Measurements from ENCODE around the gene BMAL2.

Gene BMAL2

DNA sequence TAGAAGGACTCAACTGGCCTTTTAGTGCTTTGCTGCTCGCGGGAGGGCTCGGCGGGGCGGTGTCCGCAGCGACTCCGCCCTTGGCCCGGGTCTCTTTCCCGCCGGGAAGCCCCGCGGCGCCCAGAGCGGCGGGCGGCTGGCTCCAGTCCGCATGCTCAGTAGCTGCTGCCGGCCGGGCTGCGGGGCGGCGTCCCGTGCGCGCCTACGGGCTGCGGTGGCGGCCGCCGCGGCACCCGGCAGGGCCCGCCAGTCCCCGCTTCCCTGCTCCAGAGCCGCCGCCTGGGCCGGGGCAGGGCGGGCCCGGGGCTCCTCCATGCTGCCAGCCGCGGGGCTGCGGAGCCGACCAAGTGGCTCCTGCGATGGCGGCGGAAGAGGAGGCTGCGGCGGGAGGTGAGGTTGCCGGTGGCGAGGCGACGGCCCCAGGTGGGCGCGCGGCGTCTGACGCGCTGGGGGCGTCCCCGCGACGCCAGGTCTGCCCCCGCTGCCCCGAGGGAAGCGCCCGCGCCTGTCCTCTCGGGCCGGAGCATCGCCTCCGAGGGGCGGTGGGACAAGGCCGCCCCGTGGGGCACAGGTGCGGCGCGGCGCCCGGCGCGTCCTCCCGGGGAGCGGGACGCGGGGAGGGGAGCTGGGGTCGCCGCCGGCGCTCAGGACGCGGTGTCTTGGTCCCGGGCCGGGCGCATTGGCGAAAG, at the start of gene BMAL2:
Gene BMAL2, plus strand, starts transcription at position 123 of the 689 bp plus-strand sequence. Its CDS starts 237 bp downstream, at position 360.
- peak; percentile 63 for DNase-seq

- DNase-seq: no peak
Measured at GRCh38 chr12:27284021-27284420, 48.6 kb upstream of the BMAL2 start.

GRCh38 chr12:27284751-27285150, 47.9 kb upstream of the BMAL2 start:
- peak; percentile 63 for DNase-seq

DNA sequence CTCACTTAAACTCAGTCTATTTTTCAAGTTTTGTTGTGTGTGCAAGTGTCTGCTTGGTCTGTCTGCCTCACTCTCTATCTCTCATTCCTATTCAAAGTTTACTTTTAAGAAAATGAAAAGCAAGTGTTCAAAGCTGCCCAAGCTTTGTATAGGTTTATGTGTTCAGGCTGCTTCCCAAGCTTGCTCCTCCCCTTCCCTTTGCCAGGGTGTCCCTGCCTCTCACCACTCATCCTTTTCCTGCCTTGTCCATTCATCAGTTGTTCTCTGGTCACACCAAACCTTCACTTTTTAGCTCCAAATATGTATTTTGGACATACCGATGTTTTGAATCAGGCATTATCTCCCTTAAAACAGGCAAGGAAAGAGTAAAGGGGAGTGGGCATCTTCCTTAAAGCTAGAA, 47.2 kb upstream of the BMAL2 start:
- peak; percentile 24 for DNase-seq

- no peak for DNase-seq
Measured at GRCh38 chr12:27289414-27289813, 43.2 kb upstream of the BMAL2 start.

DNA sequence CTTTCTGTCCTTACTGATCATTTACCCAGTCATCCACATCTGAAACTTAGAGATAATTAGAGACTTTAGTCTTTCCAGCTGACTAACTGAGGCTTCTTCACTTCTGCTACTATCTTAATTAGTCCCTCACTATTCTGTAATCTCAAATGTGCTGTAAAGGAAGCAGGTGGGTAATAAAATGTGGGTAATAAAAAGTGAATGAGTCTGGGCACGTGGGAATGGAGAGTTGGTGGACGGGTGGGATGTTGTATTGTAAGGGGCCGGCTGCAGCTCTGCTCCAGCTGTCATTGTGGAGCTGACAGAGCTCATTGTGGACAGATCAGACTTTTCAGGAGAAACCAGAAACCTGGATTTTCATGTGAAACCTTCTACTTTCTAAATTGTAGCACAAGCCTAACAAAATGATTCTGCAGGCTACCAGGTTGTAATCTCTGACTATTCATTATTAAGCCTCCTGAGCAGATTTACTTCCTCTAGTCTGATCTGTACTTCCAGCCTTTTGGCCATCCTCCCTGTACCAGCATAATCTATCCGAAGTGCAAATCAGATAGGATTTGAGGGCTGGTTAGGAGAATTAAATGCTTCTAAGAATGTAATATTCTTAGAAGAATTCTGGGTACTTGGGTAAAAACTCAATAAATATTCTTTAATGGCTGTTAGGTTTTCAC, 42.0 kb upstream of the BMAL2 start:
- no peak for DNase-seq

DNA sequence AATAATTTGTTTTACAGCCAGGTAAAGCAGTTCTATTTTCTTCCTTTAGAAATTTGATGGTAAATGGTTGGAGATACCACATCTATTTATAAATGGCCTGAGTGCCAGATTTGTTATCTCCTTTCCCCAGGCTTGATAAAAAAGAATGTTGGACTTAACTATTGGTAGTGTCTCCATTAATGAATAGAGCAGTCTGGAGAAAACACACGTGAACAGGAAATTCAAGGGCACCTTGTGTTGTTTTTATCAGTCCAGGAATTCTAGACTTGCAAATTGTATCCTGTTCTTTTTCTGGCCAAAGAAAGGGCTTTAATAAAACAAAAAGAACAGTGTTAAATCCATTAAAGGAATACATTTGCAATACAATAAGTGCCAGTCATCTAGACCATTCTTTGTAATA, 40.8 kb upstream of the BMAL2 start:
- DNase-seq: no peak

- no peak for DNase-seq
Measured at GRCh38 chr12:27292718-27293117, 39.9 kb upstream of the BMAL2 start.

GRCh38 chr12:27293463-27293862, 39.2 kb upstream of the BMAL2 start:
- DNase-seq: no peak

- DNase-seq: no peak
Measured at GRCh38 chr12:27296674-27297073, 36.0 kb upstream of the BMAL2 start.

GRCh38 chr12:27297566-27297965, 35.1 kb upstream of the BMAL2 start:
- no peak for DNase-seq

- no peak for DNase-seq
Measured at GRCh38 chr12:27299102-27299501, 33.5 kb upstream of the BMAL2 start.

DNA sequence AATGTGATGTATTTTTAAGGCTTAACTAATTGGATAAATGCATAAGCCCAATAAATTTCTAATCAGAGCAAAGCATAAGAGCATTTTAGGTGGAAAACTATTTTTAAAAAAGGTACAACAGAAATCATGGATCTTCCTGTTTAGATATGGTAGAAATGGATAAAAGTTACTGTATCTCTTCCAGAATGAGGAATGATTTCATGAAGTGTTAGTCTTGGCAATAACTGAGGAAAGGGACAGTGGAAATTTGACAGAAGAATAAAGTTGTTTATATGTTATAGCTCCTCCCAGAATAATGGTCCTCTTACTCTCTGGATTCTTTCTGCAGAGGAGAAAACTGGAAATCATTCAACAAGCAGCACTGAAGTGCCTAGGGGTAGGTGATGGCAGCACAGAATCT, 32.4 kb upstream of the BMAL2 start:
- no peak for DNase-seq

DNA sequence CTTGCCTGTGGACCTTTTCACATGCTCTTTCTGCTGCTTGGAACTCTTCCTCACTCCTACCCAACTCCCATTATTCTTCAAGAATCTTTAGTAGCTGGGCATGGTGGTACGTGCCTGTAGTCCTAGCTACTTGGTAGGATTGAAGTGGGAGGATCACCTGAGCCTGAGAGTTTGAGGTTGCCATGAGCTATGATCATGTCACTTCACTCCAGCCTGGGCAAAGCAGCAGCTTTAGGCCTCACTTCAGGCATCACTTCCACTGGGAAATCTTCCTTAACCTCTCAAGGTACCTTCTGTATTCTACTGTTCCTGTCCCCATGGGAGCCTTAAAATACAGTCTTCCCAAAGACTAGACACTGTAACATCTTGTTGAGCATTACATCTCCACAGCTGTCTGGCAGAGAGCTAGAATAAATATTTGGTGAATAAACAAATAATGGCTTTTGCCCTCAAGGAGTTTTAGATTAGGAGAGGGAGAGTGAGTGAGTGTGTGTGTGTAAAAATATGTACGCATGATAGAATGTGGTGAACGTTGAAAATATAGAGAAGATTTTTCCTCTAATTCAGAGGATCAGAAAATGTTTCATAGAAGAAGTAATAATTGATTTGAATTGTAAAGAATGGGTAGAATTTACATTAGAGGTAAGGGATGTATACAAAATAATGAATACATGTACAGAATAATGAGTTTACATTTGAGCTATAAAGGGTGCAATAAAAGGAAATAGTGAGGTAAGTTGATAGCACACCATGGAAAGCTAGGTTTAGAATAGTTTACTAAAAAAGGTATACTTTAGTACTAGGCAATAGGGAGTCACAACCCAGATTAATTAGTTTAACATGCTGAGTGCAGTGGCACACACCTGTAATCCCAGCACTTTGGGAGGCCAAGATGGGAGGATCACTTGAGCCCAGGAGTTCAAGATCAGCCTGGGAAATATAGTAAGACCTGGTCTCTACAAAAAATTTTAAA, 29.2 kb upstream of the BMAL2 start:
- no peak for DNase-seq

- DNase-seq: no peak
Measured at GRCh38 chr12:27304856-27305255, 27.8 kb upstream of the BMAL2 start.

DNA sequence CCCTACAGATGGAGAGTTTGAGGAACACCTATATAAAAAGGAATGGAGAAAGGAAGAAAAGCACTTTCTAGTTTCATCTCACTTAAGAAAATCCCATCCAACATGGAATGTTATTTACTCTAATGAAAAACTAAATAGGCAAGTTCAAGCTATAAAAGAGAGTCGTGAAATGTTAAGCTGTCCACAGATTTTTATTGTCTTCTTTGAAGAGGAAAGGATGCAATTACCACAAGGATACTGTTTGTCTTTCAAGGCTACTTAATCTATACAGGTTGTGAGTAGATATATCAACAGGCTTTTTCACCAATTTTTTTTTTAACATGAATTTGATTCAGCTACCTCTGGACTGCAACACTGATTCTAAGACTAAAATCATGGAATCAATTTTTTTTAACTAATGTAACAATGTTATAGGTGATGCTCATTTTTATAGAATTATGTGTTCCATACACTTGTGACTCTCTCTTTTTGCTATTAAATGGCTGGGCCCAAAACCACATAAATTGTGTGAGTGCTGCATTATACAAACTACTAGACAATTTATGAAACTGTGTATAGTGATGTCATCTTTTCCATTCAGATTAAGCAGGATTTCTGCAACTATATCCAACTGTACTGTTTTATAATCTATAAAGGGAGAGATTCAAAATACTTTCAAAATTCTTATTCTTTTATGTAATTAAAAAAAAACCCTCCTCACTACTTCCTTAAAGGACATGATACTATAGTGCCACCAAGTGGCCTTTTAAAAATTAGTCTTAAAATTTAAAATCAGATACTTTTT, 26.8 kb upstream of the BMAL2 start:
- peak; percentile 36 for DNase-seq

DNA sequence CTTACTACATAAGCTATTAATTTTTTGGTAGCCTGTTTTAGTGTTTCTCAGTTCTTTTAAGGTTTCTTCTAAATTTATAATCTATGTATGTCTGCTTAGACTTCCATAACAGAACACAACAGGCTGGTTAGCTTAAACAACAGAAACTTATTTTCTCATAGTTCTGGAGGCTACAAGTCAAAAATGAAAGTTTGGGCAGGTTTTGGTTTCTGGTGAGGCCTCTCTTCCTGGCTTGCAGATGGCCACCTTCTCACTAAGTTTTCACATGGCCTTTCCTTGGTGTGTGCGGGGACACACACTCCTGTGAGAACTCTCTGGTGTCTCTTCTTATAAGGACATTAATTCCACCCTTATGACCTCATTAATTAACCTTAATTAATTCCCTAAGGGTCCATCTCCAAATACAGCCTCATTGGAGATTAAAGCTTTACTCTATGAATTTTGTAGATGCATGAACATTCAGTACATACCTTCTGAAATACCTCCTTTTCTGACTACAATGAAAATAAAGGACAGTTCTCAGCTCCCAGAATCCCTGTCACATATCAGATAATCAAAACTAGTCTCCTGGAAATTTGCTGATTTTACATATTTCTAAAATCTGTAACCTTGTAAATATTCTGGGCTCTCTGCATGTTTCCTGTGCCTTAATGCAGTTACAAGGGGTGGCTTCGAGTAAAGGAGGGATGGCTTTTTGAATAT, 23.2 kb upstream of the BMAL2 start:
- no peak for DNase-seq

GRCh38 chr12:27309995-27310315, 22.7 kb upstream of the BMAL2 start:
- no peak for DNase-seq

- no peak for DNase-seq
Measured at GRCh38 chr12:27316947-27317346, 15.7 kb upstream of the BMAL2 start.

DNA sequence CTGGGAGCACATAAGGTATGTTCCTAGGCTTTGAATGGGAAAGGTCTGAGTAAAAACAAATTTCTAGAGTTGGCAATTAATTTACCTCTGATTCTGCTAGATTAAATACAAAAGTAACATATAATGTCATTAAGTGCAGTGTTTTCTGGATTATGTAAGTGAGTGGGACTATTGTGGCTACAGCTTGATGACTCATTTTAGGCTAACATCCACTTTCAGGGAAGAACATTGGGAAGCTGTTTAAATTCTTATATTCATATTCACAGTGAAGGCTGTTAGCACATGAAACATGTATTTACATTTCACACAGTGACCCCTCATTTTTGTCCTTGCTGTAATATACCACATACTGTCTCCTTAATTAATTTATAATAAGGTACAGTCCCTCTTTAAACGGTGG, 13.2 kb upstream of the BMAL2 start:
- DNase-seq: peak; percentile 64

DNA sequence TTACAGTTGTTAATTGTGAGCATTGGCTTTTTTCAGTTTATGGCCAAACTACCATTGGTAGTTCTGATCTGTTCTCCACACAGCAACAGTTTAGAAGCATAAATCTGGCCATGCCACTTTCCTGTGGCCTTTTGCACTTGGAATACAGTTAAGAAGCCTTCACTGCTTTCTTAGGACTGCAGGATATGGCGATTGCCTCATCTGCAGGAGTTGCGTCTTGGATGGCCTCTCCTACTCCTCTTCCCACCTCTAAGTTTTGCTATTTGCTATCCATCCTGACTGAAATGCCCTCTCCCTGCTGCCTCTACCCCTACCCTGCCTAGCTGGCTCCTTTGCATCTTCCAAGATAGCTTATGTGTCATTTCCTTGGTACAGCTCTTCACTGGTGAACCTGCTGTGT, 12.8 kb upstream of the BMAL2 start:
- no peak for DNase-seq

- DNase-seq: no peak
Measured at GRCh38 chr12:27324530-27324929, 8.1 kb upstream of the BMAL2 start.

Data from EL (cell line).